ENCODE data around the gene GATAD2A. TPM values are rescaled to one million over a fixed set of nuclear protein-coding genes. Genes with fewer than 3 reads are reported as not detected.

The GATAD2A gene
- polyA plus RNA-seq, 1 donor (not counting 4 experiments of a cell fraction or from before 2014, with no cell fraction given) = 28.4 TPM

DNA sequence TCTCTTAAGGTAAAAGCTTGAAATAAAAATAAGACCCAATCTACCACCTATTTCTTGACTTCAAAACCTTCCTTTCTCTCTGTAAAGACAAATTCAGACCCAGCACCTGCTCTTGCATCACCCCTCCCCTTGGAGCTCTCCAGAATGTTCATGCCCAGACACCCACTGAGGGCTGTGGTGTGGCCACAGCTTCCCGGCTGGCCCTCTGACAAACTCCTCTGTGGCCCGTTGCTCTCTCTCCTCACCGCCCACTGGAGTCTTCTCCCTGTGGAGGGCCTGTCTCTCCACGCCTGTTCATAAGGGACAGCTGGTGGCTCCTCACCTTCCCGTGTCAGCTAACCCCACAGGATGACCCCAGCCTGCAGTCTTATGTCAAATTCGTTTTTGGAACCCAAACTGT is 60.7 kb downstream of the GATAD2A start:
- Histone ChIP-seq H3K27me3 (ENCODE audit: control insufficient read depth, extremely low read depth, insufficient read depth, low read length) (no peaks in the 10 kb centered on the region), H3K4me1 (ENCODE audit: control insufficient read depth, extremely low read depth, insufficient read depth, low read length) (peaks cover 35% of the 10 kb centered on the region), H3K4me3 (ENCODE audit: control insufficient read depth in 2 of 3, extremely low read depth in 1 of 3, insufficient read depth in 2 of 3, low read depth in 1 of 3, low read length in 3 of 3) (no peak overlapping the region), H3K79me2 (ENCODE audit: control insufficient read depth, insufficient read depth, low read length) (peaks cover 77% of the 10 kb centered on the region), H3K4me2 (ENCODE audit: control insufficient read depth, extremely low read depth, insufficient read depth, low read depth, low read length) (no peak overlapping the region), H3K9ac (ENCODE audit: control insufficient read depth, extremely low read depth, insufficient read depth, low read length) (no peak overlapping the region), H2AFZ (ENCODE audit: control insufficient read depth, low read length) (no peak overlapping the region), H3K27ac (ENCODE audit: control insufficient read depth, insufficient read depth, low read length) (no peak overlapping the region), H4K20me1 (ENCODE audit: control insufficient read depth, extremely low read depth, insufficient read depth, low read length) (peaks cover 7% of the 10 kb centered on the region), H3K9me1 (ENCODE audit: control insufficient read depth, extremely low read depth, insufficient read depth, low read length) (peaks cover 8% of the 10 kb centered on the region), H3K36me3 (ENCODE audit: control insufficient read depth in 2 of 2, extremely low read depth in 1 of 2, insufficient read depth in 2 of 2, low read length in 2 of 2) (peaks cover 18 to 30% of the 10 kb centered on the region in 2 experiments), H3K9me3 (ENCODE audit: control insufficient read depth, low read depth, low read length) (peaks cover 2% of the 10 kb centered on the region)
- no peak for DNase-seq (ENCODE audit: low read depth, low spot score)
- FAIRE-seq = no peak
- TF ChIP-seq, protein P1, sequence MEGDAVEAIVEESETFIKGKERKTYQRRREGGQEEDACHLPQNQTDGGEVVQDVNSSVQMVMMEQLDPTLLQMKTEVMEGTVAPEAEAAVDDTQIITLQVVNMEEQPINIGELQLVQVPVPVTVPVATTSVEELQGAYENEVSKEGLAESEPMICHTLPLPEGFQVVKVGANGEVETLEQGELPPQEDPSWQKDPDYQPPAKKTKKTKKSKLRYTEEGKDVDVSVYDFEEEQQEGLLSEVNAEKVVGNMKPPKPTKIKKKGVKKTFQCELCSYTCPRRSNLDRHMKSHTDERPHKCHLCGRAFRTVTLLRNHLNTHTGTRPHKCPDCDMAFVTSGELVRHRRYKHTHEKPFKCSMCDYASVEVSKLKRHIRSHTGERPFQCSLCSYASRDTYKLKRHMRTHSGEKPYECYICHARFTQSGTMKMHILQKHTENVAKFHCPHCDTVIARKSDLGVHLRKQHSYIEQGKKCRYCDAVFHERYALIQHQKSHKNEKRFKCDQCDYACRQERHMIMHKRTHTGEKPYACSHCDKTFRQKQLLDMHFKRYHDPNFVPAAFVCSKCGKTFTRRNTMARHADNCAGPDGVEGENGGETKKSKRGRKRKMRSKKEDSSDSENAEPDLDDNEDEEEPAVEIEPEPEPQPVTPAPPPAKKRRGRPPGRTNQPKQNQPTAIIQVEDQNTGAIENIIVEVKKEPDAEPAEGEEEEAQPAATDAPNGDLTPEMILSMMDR (optimal IDR thresholded peaks at IDR 0.05 in 1 of 3, IDR thresholded peaks at IDR 0.05 in 1 of 3, conservative IDR thresholded peaks at IDR 0.05 in 1 of 3; ENCODE audit: extremely low read depth in 1 of 3, insufficient read depth in 2 of 3, low read length in 3 of 3) = no peak
- no peak for TF ChIP-seq EZH2 (IDR thresholded peaks at IDR 0.05; ENCODE audit: low read length)
- dilution Hi-C loops (cut with MboI; ENCODE audit: extremely low pct_ligation_motif_present, low sequenced_read_pairs) = no loop called here

DNA sequence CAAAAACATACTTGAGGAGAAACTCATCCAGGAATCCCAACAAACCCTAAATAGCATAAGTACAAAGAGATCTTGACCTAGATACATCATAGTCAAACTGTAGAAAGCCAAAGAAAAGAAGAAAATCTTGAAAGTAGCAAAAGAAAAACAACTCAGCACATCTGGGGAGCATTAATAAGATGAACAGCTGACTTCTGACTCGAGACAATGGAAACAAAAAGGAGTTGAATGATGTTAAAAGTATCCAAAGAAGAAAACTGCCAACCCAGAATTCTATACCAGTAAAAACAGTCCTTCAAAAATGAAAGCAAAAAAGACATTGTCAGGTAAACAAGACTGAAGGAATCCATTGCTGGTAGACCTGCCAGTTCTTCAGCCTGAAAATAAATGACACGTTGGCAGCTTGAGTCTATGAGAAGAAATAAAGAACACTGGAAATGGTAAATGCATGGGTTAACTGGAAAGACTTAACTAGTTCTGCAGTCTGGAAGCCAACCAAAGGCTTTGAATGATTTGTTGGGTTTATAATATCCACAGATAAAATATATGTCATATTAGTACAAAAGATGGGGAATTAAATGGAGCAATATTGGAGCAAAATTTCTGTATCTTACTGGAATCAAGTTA is 63.1 kb downstream of the GATAD2A start:
- FAIRE-seq = no peak
- no peak overlapping the region for H3K4me2 ChIP-seq (ENCODE audit: control insufficient read depth, extremely low read depth, insufficient read depth, low read depth, low read length)
- no peak overlapping the region for H3K4me3 ChIP-seq (ENCODE audit: control insufficient read depth in 2 of 3, extremely low read depth in 1 of 3, insufficient read depth in 2 of 3, low read depth in 1 of 3, low read length in 3 of 3)
- no peak overlapping the region for H3K27ac ChIP-seq (ENCODE audit: control insufficient read depth, insufficient read depth, low read length)
- H3K9me3 ChIP-seq (ENCODE audit: control insufficient read depth, low read depth, low read length) = peaks cover 2% of the 10 kb centered on the region
- peaks cover 8% of the 10 kb centered on the region for H4K20me1 ChIP-seq (ENCODE audit: control insufficient read depth, extremely low read depth, insufficient read depth, low read length)
- H3K4me1 ChIP-seq (ENCODE audit: control insufficient read depth, extremely low read depth, insufficient read depth, low read length) = peaks cover 12% of the 10 kb centered on the region
- H3K36me3 ChIP-seq (ENCODE audit: control insufficient read depth in 2 of 2, extremely low read depth in 1 of 2, insufficient read depth in 2 of 2, low read length in 2 of 2) = peaks cover 24 to 38% of the 10 kb centered on the region in 2 experiments
- H3K9me1 ChIP-seq (ENCODE audit: control insufficient read depth, extremely low read depth, insufficient read depth, low read length) = peaks cover 7% of the 10 kb centered on the region
- H3K79me2 ChIP-seq (ENCODE audit: control insufficient read depth, insufficient read depth, low read length) = peaks cover 76% of the 10 kb centered on the region
- no peak overlapping the region for H2AFZ ChIP-seq (ENCODE audit: control insufficient read depth, low read length)
- no peak for TF ChIP-seq EZH2 (IDR thresholded peaks at IDR 0.05; ENCODE audit: low read length)
- TF ChIP-seq, protein P1 (optimal IDR thresholded peaks at IDR 0.05 in 1 of 3, IDR thresholded peaks at IDR 0.05 in 1 of 3, conservative IDR thresholded peaks at IDR 0.05 in 1 of 3; ENCODE audit: extremely low read depth in 1 of 3, insufficient read depth in 2 of 3, low read length in 3 of 3) = no peak
- H3K9ac ChIP-seq (ENCODE audit: control insufficient read depth, extremely low read depth, insufficient read depth, low read length) = no peak overlapping the region
- no peaks in the 10 kb centered on the region for H3K27me3 ChIP-seq (ENCODE audit: control insufficient read depth, extremely low read depth, insufficient read depth, low read length)
- dilution Hi-C loops (cut with MboI; ENCODE audit: extremely low pct_ligation_motif_present, low sequenced_read_pairs) = no loop called here
- DNase-seq (ENCODE audit: low read depth, low spot score) = no peak
